Measurements from ENCODE around the gene QPCT.

Gene QPCT

DNA sequence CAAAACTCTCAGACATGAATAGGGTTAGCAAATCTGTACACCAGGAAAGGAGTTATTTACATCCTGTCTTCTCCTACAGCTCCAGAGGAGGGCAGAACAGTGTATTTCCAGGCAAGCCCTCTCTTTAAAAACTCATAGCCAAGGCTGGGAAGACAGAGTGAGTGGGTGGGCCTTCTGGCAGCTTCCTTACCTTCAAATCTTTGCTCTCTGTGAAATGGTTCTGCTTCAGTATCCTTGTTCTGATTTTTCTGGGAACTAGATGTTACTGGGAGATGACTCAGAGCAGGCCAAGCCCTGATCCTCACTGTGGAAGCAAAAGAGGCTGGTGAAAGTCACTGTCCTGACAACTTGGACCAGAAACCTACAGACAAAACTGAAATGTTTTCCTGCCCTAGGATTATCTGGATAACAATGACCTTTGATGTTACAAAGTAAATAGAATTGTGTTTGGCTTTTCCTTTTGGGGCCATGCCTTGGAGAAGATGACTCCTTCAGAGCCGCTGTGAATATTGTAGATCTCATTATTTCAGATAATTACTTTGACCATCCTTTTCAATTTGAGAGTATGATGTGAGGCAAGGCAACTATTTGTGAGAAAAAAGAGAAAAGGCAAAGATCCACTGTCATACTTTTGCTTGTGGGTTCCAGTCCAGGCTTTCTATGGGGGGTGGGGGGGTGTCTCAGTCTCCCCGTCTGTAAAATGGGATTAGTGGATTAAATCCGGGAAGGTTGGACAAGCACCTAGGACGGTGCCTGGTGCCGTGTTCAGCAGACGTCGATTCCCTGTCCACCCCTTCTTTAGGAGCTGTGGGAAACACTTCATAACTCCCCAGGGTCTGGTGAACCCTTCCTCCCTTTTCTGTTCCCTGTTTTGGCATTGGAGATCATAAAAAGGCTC lies 644 bp upstream of the QPCT start:
- peak; percentile 25 for DNase-seq (ENCODE audit: low read depth)
- TF ChIP-seq, protein P1, sequence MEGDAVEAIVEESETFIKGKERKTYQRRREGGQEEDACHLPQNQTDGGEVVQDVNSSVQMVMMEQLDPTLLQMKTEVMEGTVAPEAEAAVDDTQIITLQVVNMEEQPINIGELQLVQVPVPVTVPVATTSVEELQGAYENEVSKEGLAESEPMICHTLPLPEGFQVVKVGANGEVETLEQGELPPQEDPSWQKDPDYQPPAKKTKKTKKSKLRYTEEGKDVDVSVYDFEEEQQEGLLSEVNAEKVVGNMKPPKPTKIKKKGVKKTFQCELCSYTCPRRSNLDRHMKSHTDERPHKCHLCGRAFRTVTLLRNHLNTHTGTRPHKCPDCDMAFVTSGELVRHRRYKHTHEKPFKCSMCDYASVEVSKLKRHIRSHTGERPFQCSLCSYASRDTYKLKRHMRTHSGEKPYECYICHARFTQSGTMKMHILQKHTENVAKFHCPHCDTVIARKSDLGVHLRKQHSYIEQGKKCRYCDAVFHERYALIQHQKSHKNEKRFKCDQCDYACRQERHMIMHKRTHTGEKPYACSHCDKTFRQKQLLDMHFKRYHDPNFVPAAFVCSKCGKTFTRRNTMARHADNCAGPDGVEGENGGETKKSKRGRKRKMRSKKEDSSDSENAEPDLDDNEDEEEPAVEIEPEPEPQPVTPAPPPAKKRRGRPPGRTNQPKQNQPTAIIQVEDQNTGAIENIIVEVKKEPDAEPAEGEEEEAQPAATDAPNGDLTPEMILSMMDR (IDR thresholded peaks at IDR 0.05; ENCODE audit: control insufficient read depth, insufficient read depth, low read depth, low read length, missing control alignments): peak; percentile 42
- no peak overlapping the region; the same call in 1 of the 2 replicates for H3K4me3 ChIP-seq (ENCODE audit: control insufficient read depth, low read depth, low read length)

DNA sequence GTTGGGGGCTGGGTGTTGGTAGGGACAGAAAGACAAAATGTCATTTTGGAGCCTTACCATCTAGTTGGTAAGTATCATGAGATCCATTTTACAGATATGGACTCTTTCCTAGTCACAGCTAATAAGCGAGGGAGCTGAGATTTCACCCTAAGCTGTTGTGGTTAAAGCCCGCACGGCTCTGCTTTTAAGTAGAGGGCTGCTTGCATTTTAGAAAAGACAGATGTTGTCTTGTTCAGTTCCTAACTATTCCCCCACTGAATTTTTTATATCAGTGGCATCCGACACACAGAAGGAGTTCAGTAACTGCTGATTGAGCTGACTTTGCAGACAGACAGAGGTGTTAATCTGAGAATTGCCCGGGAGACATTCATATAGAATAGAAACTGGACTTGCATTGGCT lies 3.7 kb downstream of the QPCT start:
- H3K4me3 ChIP-seq (ENCODE audit: control insufficient read depth, low read depth, low read length): no peak overlapping the region
- TF ChIP-seq, protein P1 (IDR thresholded peaks at IDR 0.05; ENCODE audit: control insufficient read depth, insufficient read depth, low read depth, low read length, missing control alignments): no peak
- no peak for DNase-seq (ENCODE audit: low read depth)

DNA sequence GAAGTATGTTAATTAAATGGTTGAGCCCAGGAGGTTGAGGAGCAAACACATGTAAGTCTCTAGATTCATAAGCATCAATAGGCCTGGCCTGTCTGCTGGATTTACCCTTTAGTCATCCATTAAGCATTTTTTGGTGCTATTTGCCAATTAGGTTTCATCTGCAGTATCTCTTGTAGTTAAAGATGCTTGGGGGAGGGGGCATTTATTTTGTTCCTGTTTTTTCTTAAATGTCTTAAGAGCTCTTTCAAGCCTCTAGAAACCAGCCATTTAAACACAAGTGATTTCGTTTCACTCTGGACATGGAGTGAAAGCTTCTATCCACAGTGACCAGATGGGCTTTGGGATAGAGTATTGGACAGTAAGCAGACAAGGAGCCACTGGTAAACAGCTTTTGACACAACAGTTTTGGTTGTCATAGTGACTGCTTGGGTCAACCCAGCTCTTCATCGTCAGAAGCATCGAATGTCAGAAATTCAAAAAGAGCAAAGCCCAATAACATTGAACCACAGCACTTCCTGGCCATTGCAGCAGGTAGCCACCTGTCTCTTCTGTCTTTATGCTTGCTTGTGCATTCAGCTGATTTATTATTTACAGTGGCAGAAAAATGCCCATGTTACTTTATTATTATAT lies 4.9 kb downstream of the QPCT start:
- DNase-seq (ENCODE audit: low read depth): no peak
- H3K4me3 ChIP-seq (ENCODE audit: control insufficient read depth, low read depth, low read length): no peak overlapping the region
- TF ChIP-seq, protein P1 (IDR thresholded peaks at IDR 0.05; ENCODE audit: control insufficient read depth, insufficient read depth, low read depth, low read length, missing control alignments): no peak

DNA sequence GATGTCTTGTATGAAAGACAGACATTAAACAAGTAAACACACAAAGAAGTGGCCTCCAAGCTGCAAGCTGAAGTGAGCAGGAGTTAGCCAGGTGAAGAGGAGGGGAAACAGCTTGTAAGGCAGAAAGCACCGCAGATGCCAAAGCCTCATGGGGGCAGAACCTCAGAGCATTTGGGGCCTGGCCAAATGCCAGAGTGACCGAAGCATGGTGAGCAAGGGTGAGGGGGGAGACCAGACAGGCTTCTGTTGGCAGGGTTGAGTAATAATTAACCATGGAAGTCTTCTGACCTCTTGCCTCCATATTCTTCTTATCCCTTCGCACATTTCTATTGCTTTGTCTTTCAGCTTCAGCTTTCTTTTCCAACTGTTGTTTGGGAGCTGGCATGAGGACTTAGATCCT lies 5.6 kb downstream of the QPCT start:
- DNase-seq (ENCODE audit: low read depth): no peak
- H3K4me3 ChIP-seq (ENCODE audit: control insufficient read depth, low read depth, low read length): no peak overlapping the region
- TF ChIP-seq, protein P1 (IDR thresholded peaks at IDR 0.05; ENCODE audit: control insufficient read depth, insufficient read depth, low read depth, low read length, missing control alignments): no peak

DNA sequence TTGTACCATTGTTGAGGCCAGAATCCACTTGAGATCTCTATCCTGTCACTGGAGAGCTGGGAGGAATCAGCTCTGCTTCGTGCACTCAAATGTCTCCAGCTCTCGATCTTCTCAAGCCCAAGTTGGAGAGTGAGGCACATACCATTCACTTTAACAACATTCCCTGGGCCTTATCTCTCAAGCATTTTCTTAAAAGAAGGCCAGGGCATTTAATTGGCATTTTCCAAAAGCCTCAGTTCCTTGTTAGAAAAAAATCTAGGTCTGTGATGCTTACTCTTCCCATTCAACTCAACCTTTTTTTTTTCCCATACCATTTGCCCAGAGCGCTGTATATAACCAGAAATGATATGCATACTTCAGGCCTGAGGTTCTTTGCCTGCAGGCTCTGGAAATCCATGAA lies 10.1 kb downstream of the QPCT start:
- H3K4me3 ChIP-seq (ENCODE audit: control insufficient read depth, low read depth, low read length): no peak overlapping the region

DNA sequence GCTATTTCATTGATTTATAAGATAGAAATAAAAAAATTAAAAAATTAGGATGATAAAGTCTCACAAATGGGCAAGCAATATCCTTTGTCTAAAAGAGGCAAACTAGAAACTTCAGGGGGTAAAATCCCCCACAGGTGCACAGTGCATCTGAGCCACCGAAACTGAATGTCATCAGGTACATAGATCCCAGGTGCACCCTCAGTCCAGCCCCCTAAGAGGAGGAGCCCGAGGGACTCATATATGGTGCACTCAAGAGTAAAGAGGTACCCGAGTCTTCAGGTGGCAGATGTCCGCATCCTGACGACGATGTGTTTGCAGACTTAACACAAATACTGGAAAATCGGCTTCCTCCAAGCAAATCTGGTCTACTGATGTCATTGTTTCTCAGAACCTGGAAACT lies 11.3 kb downstream of the QPCT start:
- TF ChIP-seq, protein P1 (IDR thresholded peaks at IDR 0.05; ENCODE audit: control insufficient read depth, insufficient read depth, low read depth, low read length, missing control alignments): no peak
- no peak for DNase-seq (ENCODE audit: low read depth)
- no peak overlapping the region for H3K4me3 ChIP-seq (ENCODE audit: control insufficient read depth, low read depth, low read length)

More for the DNA sequence above, 10.1 kb downstream of the QPCT start:
- DNase-seq (ENCODE audit: low read depth): no peak
- TF ChIP-seq, protein P1 (IDR thresholded peaks at IDR 0.05; ENCODE audit: control insufficient read depth, insufficient read depth, low read depth, low read length, missing control alignments): no peak

Data from AG09309 (cell line).